ENCODE measurements around the gene SLC8B1. TPM values are rescaled to one million over a fixed set of nuclear protein-coding genes. Genes with fewer than 3 reads are reported as not detected.
A peak's percentile ranks its signal among the peaks of the same experiment; 100 is the strongest.

SLC8B1 gene
- polyA plus RNA-seq (8.0 to 14.6 TPM (median 8.8 TPM) in 3 replicates), polyA minus RNA-seq (20.9 to 40.4 TPM (median 30.6 TPM) in 3 replicates)
- 12.3 TPM for polyA plus RNA-seq (2011; ENCODE audit: low read depth)
- 4.8 and 6.2 TPM in 2 replicates for polyA plus RNA-seq (2011; cell fraction: cytosol; rRNA removed)
- 29.3 and 33.4 TPM in 2 replicates for polyA plus RNA-seq (2011; cell fraction: nucleus; rRNA removed)
- polyA plus RNA-seq (2012; ENCODE audit: low replicate concordance): 8.4 and 12.9 TPM in 2 replicates
- 11.9 TPM for polyA minus RNA-seq (2011; cell fraction: cytosol; rRNA and poly(A)+ RNA removed)
- 17.9 and 30.6 TPM in 2 replicates for polyA minus RNA-seq (2011; cell fraction: nucleus; rRNA and poly(A)+ RNA removed)

DNA sequence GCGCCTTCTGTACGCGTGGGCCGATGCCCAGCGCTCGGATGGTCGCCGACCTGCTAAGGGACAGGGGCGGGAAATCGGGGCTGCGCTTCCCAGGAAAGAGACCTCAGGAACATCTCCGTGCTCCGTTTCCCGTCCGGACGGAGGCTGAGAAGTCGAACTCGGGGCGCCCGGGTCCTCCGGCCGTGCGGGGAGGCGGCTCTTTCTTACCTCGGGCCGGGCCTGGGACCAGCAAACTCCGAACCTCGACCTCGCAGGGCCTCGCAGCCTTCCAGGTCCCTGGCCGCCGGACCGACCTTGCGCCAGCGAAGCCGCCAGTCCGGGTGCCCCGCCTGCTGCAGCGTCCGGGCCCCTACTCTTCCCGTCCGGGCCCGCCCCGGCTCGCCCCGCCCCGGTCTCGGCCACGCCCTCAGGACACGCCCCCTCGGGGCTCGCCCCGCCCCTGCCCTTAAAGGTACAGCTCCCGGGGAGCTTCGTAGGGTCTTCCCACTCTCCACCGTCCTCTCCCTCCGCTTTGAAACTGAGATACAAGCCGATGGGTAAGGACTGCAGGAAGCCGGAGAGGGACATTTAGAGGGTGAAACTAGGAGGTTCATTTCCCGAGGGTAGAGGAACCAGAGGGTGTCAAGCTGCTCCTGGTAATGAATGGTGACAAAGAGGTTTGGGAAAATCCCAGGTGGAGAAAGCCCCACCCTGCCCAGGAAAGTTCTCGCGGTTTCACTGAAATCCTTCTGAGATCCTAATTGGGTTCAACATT lies at the start of gene SLC8B1:
Gene SLC8B1 (minus strand): TSS at position 324 of the 754 bp plus-strand sequence. CDS start 2,231 bp downstream, outside the sequence.
- Histone ChIP-seq H4K20me1 (ENCODE audit: control insufficient read depth, extremely low read depth, insufficient read depth, low read length) (no peaks in the 10 kb centered on the region), H3K79me2 (ENCODE audit: control insufficient read depth, insufficient read depth, low read length) (no peaks in the 10 kb centered on the region), H2AFZ (ENCODE audit: control insufficient read depth, low read length) (peak within 1 kb of the TSS; percentile 86), H3K4me1 (ENCODE audit: control insufficient read depth, extremely low read depth, insufficient read depth, low read length) (peaks cover 5% of the 10 kb centered on the region), H3K9ac (ENCODE audit: control insufficient read depth, extremely low read depth, insufficient read depth, low read length) (peak within 1 kb of the TSS; percentile 77), H3K4me3 (ENCODE audit: control insufficient read depth in 2 of 3, extremely low read depth in 1 of 3, insufficient read depth in 2 of 3, low read depth in 1 of 3, low read length in 3 of 3) (peak within 1 kb of the TSS; percentile 78 to 85 (median 80)), H3K36me3 (ENCODE audit: control insufficient read depth in 2 of 2, extremely low read depth in 1 of 2, insufficient read depth in 2 of 2, low read length in 2 of 2) (peaks cover 4 to 5% of the 10 kb centered on the region in 2 experiments), H3K9me1 (ENCODE audit: control insufficient read depth, extremely low read depth, insufficient read depth, low read length) (no peaks in the 10 kb centered on the region), H3K27ac (ENCODE audit: control insufficient read depth, insufficient read depth, low read length) (peak within 1 kb of the TSS; percentile 59), H3K4me2 (ENCODE audit: control insufficient read depth, extremely low read depth, insufficient read depth, low read depth, low read length) (peak within 1 kb of the TSS; percentile 97), H3K27me3 (ENCODE audit: control insufficient read depth, extremely low read depth, insufficient read depth, low read length) (no peaks in the 10 kb centered on the region), H3K9me3 (ENCODE audit: control insufficient read depth, low read depth, low read length) (no peaks in the 10 kb centered on the region)
- dilution Hi-C loops (cut with MboI; ENCODE audit: extremely low pct_ligation_motif_present, low sequenced_read_pairs): no loop called here
- TF ChIP-seq CTCF (optimal IDR thresholded peaks at IDR 0.05 in 1 of 3, IDR thresholded peaks at IDR 0.05 in 1 of 3, conservative IDR thresholded peaks at IDR 0.05 in 1 of 3; ENCODE audit: extremely low read depth in 1 of 3, insufficient read depth in 2 of 3, low read length in 3 of 3) (no peak), EZH2 (IDR thresholded peaks at IDR 0.05; ENCODE audit: low read length) (no peak)
- DNase-seq (ENCODE audit: low read depth, low spot score) (no peak), FAIRE-seq (no peak)

- FAIRE-seq (no peak), DNase-seq (ENCODE audit: low read depth, low spot score) (no peak)
- TF ChIP-seq EZH2 (IDR thresholded peaks at IDR 0.05; ENCODE audit: low read length): no peak
- no peak for TF ChIP-seq CTCF (optimal IDR thresholded peaks at IDR 0.05 in 1 of 3, IDR thresholded peaks at IDR 0.05 in 1 of 3, conservative IDR thresholded peaks at IDR 0.05 in 1 of 3; ENCODE audit: extremely low read depth in 1 of 3, insufficient read depth in 2 of 3, low read length in 3 of 3)
- Histone ChIP-seq H3K9ac (ENCODE audit: control insufficient read depth, extremely low read depth, insufficient read depth, low read length) (no peak overlapping the region), H3K36me3 (ENCODE audit: control insufficient read depth in 2 of 2, extremely low read depth in 1 of 2, insufficient read depth in 2 of 2, low read length in 2 of 2) (peaks cover 0 to 20% of the 10 kb centered on the region in 2 experiments), H3K4me2 (ENCODE audit: control insufficient read depth, extremely low read depth, insufficient read depth, low read depth, low read length) (no peak overlapping the region), H3K9me1 (ENCODE audit: control insufficient read depth, extremely low read depth, insufficient read depth, low read length) (no peaks in the 10 kb centered on the region), H3K4me3 (ENCODE audit: control insufficient read depth in 2 of 3, extremely low read depth in 1 of 3, insufficient read depth in 2 of 3, low read depth in 1 of 3, low read length in 3 of 3) (no peak overlapping the region), H3K9me3 (ENCODE audit: control insufficient read depth, low read depth, low read length) (no peaks in the 10 kb centered on the region), H4K20me1 (ENCODE audit: control insufficient read depth, extremely low read depth, insufficient read depth, low read length) (no peaks in the 10 kb centered on the region), H3K27ac (ENCODE audit: control insufficient read depth, insufficient read depth, low read length) (no peak overlapping the region), H3K79me2 (ENCODE audit: control insufficient read depth, insufficient read depth, low read length) (no peaks in the 10 kb centered on the region), H2AFZ (ENCODE audit: control insufficient read depth, low read length) (no peak overlapping the region), H3K27me3 (ENCODE audit: control insufficient read depth, extremely low read depth, insufficient read depth, low read length) (no peaks in the 10 kb centered on the region), H3K4me1 (ENCODE audit: control insufficient read depth, extremely low read depth, insufficient read depth, low read length) (no peaks in the 10 kb centered on the region)
- dilution Hi-C loops (cut with MboI; ENCODE audit: extremely low pct_ligation_motif_present, low sequenced_read_pairs): no loop called here
Observed at GRCh38 chr12:113382206-113382605, 47.3 kb upstream of the SLC8B1 start.

Data from keratinocyte (primary cell).